GM13976 (cell line): ENCODE data around the gene C3orf49.

Source experiments
- DNase-seq: peaks from one replicate; pipeline ENCODE4 v3.0.0; 2012; ENCODE audit warnings: low spot score
- CTCF ChIP-seq: IDR thresholded peaks from 2 replicates; pipeline ENCODE4 v1.5.1; 2012; ENCODE audit warnings: borderline replicate concordance, mild to moderate bottlenecking; ENCODE audit not compliant: insufficient read depth; ENCODE audit errors: extremely low read depth, missing control alignments, control extremely low read depth
- in situ Hi-C: fragments of 300-500 bp; cut with MboI; formaldehyde crosslinking; loops from one replicate; pipeline ENCODE4 v1.12.0; 2022; ENCODE audit warnings: low sequenced_read_pairs, mixed read lengths, inconsistent platforms; ENCODE audit not compliant: unreplicated experiment

The C3orf49 gene

GRCh38 chr3:63872135-63872924 is 53.2 kb downstream of the C3orf49 start:
- no peak for TF ChIP-seq CTCF
- DNase-seq = no peak
- in situ Hi-C loops = no loop called here

- DNase-seq = no peak
- in situ Hi-C loops = no loop called here
- no peak for TF ChIP-seq CTCF
Observed at GRCh38 chr3:63874769-63875168, 55.7 kb downstream of the C3orf49 start.

- in situ Hi-C loops = no loop called here
- DNase-seq = no peak
- no peak for TF ChIP-seq CTCF
Observed at GRCh38 chr3:63875510-63875909, 56.4 kb downstream of the C3orf49 start.

GRCh38 chr3:63876260-63876659 is 57.2 kb downstream of the C3orf49 start:
- DNase-seq = no peak
- in situ Hi-C loops = no loop called here
- TF ChIP-seq CTCF = no peak

GRCh38 chr3:63877737-63878393 is 58.8 kb downstream of the C3orf49 start:
- TF ChIP-seq CTCF = no peak
- no peak for DNase-seq
- in situ Hi-C loops = no loop called here

GRCh38 chr3:63878394-63879060 is 59.4 kb downstream of the C3orf49 start:
- TF ChIP-seq CTCF = no peak
- no peak for DNase-seq
- in situ Hi-C loops = no loop called here
